GM18505 (cell line): ENCODE measurements around the gene DAZAP2.
A peak's percentile ranks its signal among the peaks of the same experiment; 100 is the strongest.
"Not testable (repeated sequence)": the region's sequence is repeated elsewhere in the genome, so short reads cannot be mapped to it uniquely, and the experiment has no call there.

Experiments
- ATAC-seq: cut with Tn5 transposase; IDR thresholded peaks from one replicate; pipeline ENCODE4 v1.9.1; 2021; ENCODE audit not compliant: unreplicated experiment
- POLR2A ChIP-seq: IDR thresholded peaks from 4 replicates; pipeline ENCODE4 v1.6.1; 2011; ENCODE audit warnings: borderline replicate concordance; ENCODE audit not compliant: insufficient read depth, insufficient read length; ENCODE audit errors: extremely low read depth

The DAZAP2 gene

GRCh38 chr12:51224625-51225024, 14.0 kb upstream of the DAZAP2 start:
- ATAC-seq = no peak
- TF ChIP-seq POLR2A = no peak

- no peak for ATAC-seq
- TF ChIP-seq POLR2A = no peak
Measured at GRCh38 chr12:51225234-51225633, 13.4 kb upstream of the DAZAP2 start.

GRCh38 chr12:51225771-51226170, 12.9 kb upstream of the DAZAP2 start:
- ATAC-seq = no peak
- TF ChIP-seq POLR2A = no peak

GRCh38 chr12:51227112-51227511, 11.5 kb upstream of the DAZAP2 start:
- ATAC-seq = not testable (repeated sequence)

GRCh38 chr12:51227962-51228361, 10.7 kb upstream of the DAZAP2 start:
- ATAC-seq = no peak
- TF ChIP-seq POLR2A = no peak

GRCh38 chr12:51229116-51229809, 9.4 kb upstream of the DAZAP2 start:
- no peak for TF ChIP-seq POLR2A
- ATAC-seq = no peak

- no peak for TF ChIP-seq POLR2A
- no peak for ATAC-seq
Measured at GRCh38 chr12:51232642-51233041, 6.0 kb upstream of the DAZAP2 start.

- no peak for ATAC-seq
Measured at GRCh38 chr12:51234530-51234929, 4.1 kb upstream of the DAZAP2 start.

GRCh38 chr12:51238037-51238509, 553 bp upstream of the DAZAP2 start:
- no peak for ATAC-seq

More at GRCh38 chr12:51234530-51234929, 4.1 kb upstream of the DAZAP2 start:
- TF ChIP-seq POLR2A = no peak

GRCh38 chr12:51240971-51241370, 2.3 kb downstream of the DAZAP2 start:
- TF ChIP-seq POLR2A = no peak
- no peak for ATAC-seq

More at GRCh38 chr12:51238037-51238509, 553 bp upstream of the DAZAP2 start:
- no peak for TF ChIP-seq POLR2A

- TF ChIP-seq POLR2A = no peak
- no peak for ATAC-seq
Measured at GRCh38 chr12:51242120-51242519, 3.5 kb downstream of the DAZAP2 start.

GRCh38 chr12:51242876-51243275, 4.2 kb downstream of the DAZAP2 start:
- no peak for TF ChIP-seq POLR2A

GRCh38 chr12:51244269-51244668, 5.6 kb downstream of the DAZAP2 start:
- TF ChIP-seq POLR2A = no peak
- no peak for ATAC-seq

More at GRCh38 chr12:51242876-51243275, 4.2 kb downstream of the DAZAP2 start:
- ATAC-seq = no peak

- peak; percentile 8 for TF ChIP-seq POLR2A
- no peak for ATAC-seq
Measured at GRCh38 chr12:51245476-51246253, 7.0 kb downstream of the DAZAP2 start.

GRCh38 chr12:51246254-51246853, 7.7 kb downstream of the DAZAP2 start:
- TF ChIP-seq POLR2A = no peak
- ATAC-seq = no peak
